ENCODE measurements around the gene MPZL3. TPM values are rescaled to one million over a fixed set of nuclear protein-coding genes. Genes with fewer than 3 reads are reported as not detected.
"Not testable (repeated sequence)": the region's sequence is repeated elsewhere in the genome, so short reads cannot be mapped to it uniquely, and the experiment has no call there.

The MPZL3 gene
- total and polyA plus RNA-seq, 2 donors: 3.9 to 7.0 TPM

DNA sequence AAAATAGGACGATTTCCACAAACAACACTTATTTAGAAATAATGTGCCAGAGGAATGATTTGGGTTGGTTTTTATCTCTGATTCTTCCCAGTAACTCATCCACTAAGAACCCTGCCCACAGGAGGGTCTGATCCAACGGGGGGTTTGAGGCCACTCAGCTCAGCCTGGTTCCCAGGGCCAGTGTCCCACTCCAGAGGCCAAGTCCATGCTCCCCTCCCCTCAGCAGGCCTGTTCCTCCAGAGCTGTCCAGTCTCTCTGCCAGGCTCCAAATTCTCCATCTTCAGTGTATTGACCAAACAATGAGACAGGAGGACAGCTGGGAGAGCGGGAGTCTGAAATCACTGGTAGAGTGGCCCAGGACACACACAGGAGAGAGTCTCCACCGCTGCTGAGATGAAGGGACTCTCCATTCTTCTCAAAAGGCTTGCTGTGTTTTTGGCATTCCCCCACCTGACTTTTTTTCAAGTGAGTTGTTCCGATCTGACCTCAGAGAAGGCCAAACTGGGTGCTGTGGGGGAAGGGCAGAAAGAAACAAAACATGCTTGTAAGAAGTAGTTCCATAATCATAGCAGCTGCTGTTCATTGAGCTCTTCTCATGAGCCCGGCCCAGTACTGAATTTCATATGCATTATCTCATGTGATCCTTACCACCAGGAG is 58.1 kb downstream of the MPZL3 start:
- no peak for DNase-seq (ENCODE audit: low read depth in 6 of 9, low spot score in 9 of 9)
- H3K4me1 ChIP-seq (ENCODE audit: control insufficient read depth in 2 of 2, insufficient read depth in 2 of 2, low read length in 2 of 2): peaks cover 5 to 8% of the 10 kb centered on the region in 2 donors
- H3K4me3 ChIP-seq (ENCODE audit: low read length in 2 of 2): no peak overlapping the region
- WGBS: 94% methylated on average over 6 of the region's 6 CpGs
- peaks cover 5 to 18% of the 10 kb centered on the region in 2 donors for H3K36me3 ChIP-seq (ENCODE audit: control insufficient read depth in 2 of 2, insufficient read depth in 2 of 2, low read length in 1 of 2)
- no peaks in the 10 kb centered on the region for H3K9me3 ChIP-seq (ENCODE audit: control insufficient read depth in 2 of 2, insufficient read depth in 1 of 2, low read length in 1 of 2)
- no peak overlapping the region for H3K27ac ChIP-seq (ENCODE audit: low read depth in 1 of 2, low read length in 1 of 2)
- H3K27me3 ChIP-seq (ENCODE audit: control insufficient read depth in 2 of 2, insufficient read depth in 1 of 2, low read length in 1 of 2): no peaks in the 10 kb centered on the region

GRCh38 chr11:118192817-118193216 is 59.3 kb downstream of the MPZL3 start:
- H3K4me1 ChIP-seq (ENCODE audit: control insufficient read depth in 2 of 2, insufficient read depth in 2 of 2, low read length in 2 of 2); DNase-seq (ENCODE audit: low read depth in 6 of 9, low spot score in 9 of 9); H3K27ac ChIP-seq (ENCODE audit: low read depth in 1 of 2, low read length in 1 of 2); H3K4me3 ChIP-seq (ENCODE audit: low read length in 2 of 2); H3K9me3 ChIP-seq (ENCODE audit: control insufficient read depth in 2 of 2, insufficient read depth in 1 of 2, low read length in 1 of 2); H3K27me3 ChIP-seq (ENCODE audit: control insufficient read depth in 2 of 2, insufficient read depth in 1 of 2, low read length in 1 of 2): not testable (repeated sequence)
- WGBS: 95% methylated on average over 5 of the region's 5 CpGs
- H3K36me3 ChIP-seq (ENCODE audit: control insufficient read depth in 2 of 2, insufficient read depth in 2 of 2, low read length in 1 of 2): peaks cover 5 to 15% of the 10 kb centered on the region in 2 donors

- H3K4me3 ChIP-seq (ENCODE audit: low read length in 2 of 2); H3K27ac ChIP-seq (ENCODE audit: low read depth in 1 of 2, low read length in 1 of 2); DNase-seq (ENCODE audit: low read depth in 6 of 9, low spot score in 9 of 9); H3K4me1 ChIP-seq (ENCODE audit: control insufficient read depth in 2 of 2, insufficient read depth in 2 of 2, low read length in 2 of 2); H3K27me3 ChIP-seq (ENCODE audit: control insufficient read depth in 2 of 2, insufficient read depth in 1 of 2, low read length in 1 of 2); H3K9me3 ChIP-seq (ENCODE audit: control insufficient read depth in 2 of 2, insufficient read depth in 1 of 2, low read length in 1 of 2): not testable (repeated sequence)
- 75% methylated on average over 2 of the region's 2 CpGs for whole genome bisulfite sequencing
- peaks cover 5 to 11% of the 10 kb centered on the region in 2 donors for H3K36me3 ChIP-seq (ENCODE audit: control insufficient read depth in 2 of 2, insufficient read depth in 2 of 2, low read length in 1 of 2)
These were observed 61.1 kb downstream of the MPZL3 start for GRCh38 chr11:118190942-118191506.

- Histone ChIP-seq H3K27ac (ENCODE audit: low read depth in 1 of 2, low read length in 1 of 2) (no peak overlapping the region), H3K36me3 (ENCODE audit: control insufficient read depth in 2 of 2, insufficient read depth in 2 of 2, low read length in 1 of 2) (no peaks in the 10 kb centered on the region)
- WGBS: 88% methylated on average over 6 of the region's 6 CpGs
These were observed 65.6 kb downstream of the MPZL3 start for GRCh38 chr11:118186346-118187107.

DNA sequence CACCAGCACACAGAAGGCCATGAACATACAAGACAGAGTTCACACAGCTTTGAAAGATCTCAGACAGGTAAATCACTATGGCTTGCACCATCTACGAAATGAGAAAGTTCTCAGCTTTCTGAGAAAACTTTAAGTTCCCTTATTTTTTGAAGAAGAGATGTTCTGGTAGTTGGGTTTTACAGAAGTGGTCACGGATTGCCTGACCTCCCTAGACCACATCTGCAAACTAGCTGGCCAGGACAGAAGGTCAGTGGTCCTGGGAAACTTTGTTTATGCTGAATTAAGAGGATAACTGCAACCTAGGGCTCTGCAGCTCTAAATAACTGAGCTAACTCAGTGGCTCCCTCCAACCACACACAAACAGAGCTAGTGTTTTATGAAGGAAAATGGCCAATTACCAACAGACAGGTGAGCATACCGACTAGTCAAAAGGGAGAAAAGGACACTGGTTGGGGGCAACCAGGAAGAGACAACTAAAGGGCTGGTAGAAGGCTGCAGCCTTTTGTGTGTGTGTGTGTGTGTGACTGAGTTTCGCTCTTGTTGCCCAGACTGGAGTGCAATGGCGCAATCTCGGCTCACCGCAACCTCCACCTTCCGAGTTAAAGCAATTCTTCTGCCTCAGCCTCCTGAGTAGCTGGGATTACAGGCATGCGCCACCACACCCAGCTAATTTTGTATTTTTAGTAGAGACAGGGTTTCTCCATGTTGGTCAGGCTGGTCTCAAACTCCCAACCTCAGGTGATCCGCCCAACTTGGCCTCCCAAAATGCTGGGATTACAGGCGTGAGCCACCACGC is 67.2 kb downstream of the MPZL3 start:
- peaks cover 0 to 4% of the 10 kb centered on the region in 2 donors for H3K27me3 ChIP-seq (ENCODE audit: control insufficient read depth in 2 of 2, insufficient read depth in 1 of 2, low read length in 1 of 2)
- WGBS: 97% methylated on average over 12 of the region's 12 CpGs
- no peak overlapping the region for H3K27ac ChIP-seq (ENCODE audit: low read depth in 1 of 2, low read length in 1 of 2)
- H3K4me3 ChIP-seq (ENCODE audit: low read length in 2 of 2): no peak overlapping the region
- no peak for DNase-seq (ENCODE audit: low read depth in 6 of 9, low spot score in 9 of 9)
- no peaks in the 10 kb centered on the region for H3K36me3 ChIP-seq (ENCODE audit: control insufficient read depth in 2 of 2, insufficient read depth in 2 of 2, low read length in 1 of 2)
- H3K9me3 ChIP-seq (ENCODE audit: control insufficient read depth in 2 of 2, insufficient read depth in 1 of 2, low read length in 1 of 2): no peaks in the 10 kb centered on the region
- peaks cover 5 to 9% of the 10 kb centered on the region in 2 donors for H3K4me1 ChIP-seq (ENCODE audit: control insufficient read depth in 2 of 2, insufficient read depth in 2 of 2, low read length in 2 of 2)

More at GRCh38 chr11:118186346-118187107, 65.6 kb downstream of the MPZL3 start:
- H3K4me1 ChIP-seq (ENCODE audit: control insufficient read depth in 2 of 2, insufficient read depth in 2 of 2, low read length in 2 of 2): no peaks in the 10 kb centered on the region
- H3K4me3 ChIP-seq (ENCODE audit: low read length in 2 of 2): no peak overlapping the region
- H3K27me3 ChIP-seq (ENCODE audit: control insufficient read depth in 2 of 2, insufficient read depth in 1 of 2, low read length in 1 of 2): peaks cover 0 to 4% of the 10 kb centered on the region in 2 donors
- no peaks in the 10 kb centered on the region for H3K9me3 ChIP-seq (ENCODE audit: control insufficient read depth in 2 of 2, insufficient read depth in 1 of 2, low read length in 1 of 2)
- DNase-seq (ENCODE audit: low read depth in 6 of 9, low spot score in 9 of 9): no peak

- not testable (repeated sequence) for H3K27me3 ChIP-seq (ENCODE audit: control insufficient read depth in 2 of 2, insufficient read depth in 1 of 2, low read length in 1 of 2); H3K9me3 ChIP-seq (ENCODE audit: control insufficient read depth in 2 of 2, insufficient read depth in 1 of 2, low read length in 1 of 2); DNase-seq (ENCODE audit: low read depth in 6 of 9, low spot score in 9 of 9); H3K36me3 ChIP-seq (ENCODE audit: control insufficient read depth in 2 of 2, insufficient read depth in 2 of 2, low read length in 1 of 2); H3K4me3 ChIP-seq (ENCODE audit: low read length in 2 of 2); H3K27ac ChIP-seq (ENCODE audit: low read depth in 1 of 2, low read length in 1 of 2)
- WGBS: 97% methylated on average over 5 of the region's 5 CpGs
- peaks cover 5 to 13% of the 10 kb centered on the region in 2 donors for H3K4me1 ChIP-seq (ENCODE audit: control insufficient read depth in 2 of 2, insufficient read depth in 2 of 2, low read length in 2 of 2)
These were observed 68.5 kb downstream of the MPZL3 start for GRCh38 chr11:118183691-118184090.

DNA sequence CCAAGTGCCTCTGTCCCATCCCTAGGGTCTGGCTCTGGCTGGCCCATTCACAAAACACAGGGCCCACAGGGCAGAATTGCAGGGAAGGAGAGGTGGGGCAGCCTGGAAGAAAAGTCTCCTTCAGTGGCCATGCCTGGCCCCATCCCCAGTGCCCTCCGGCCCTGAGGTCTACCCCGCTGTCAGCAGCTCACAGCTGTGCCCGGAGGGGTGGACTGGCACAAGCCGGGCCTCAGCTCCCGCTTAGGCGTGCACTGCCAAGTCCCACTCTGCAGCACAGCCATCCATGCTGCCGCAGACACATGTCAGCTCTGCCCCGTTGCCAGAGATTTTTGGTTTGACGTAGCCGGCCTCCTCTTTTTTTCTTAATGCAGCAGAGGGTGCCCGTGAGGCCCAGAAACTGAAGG is 71.9 kb downstream of the MPZL3 start:
- peaks cover 5 to 27% of the 10 kb centered on the region in 2 donors for H3K4me1 ChIP-seq (ENCODE audit: control insufficient read depth in 2 of 2, insufficient read depth in 2 of 2, low read length in 2 of 2)
- no peaks in the 10 kb centered on the region for H3K9me3 ChIP-seq (ENCODE audit: control insufficient read depth in 2 of 2, insufficient read depth in 1 of 2, low read length in 1 of 2)
- no peaks in the 10 kb centered on the region for H3K36me3 ChIP-seq (ENCODE audit: control insufficient read depth in 2 of 2, insufficient read depth in 2 of 2, low read length in 1 of 2)
- H3K27me3 ChIP-seq (ENCODE audit: control insufficient read depth in 2 of 2, insufficient read depth in 1 of 2, low read length in 1 of 2): no peaks in the 10 kb centered on the region
- DNase-seq (ENCODE audit: low read depth in 6 of 9, low spot score in 9 of 9): peak in 7 of 9 donors; percentile 40 to 88 (median 56)
- WGBS: 21% methylated on average over 11 of the region's 11 CpGs
- H3K4me3 ChIP-seq (ENCODE audit: low read length in 2 of 2): no peak overlapping the region
- peak overlapping the region in 1 of 2 donors; percentile 12 for H3K27ac ChIP-seq (ENCODE audit: low read depth in 1 of 2, low read length in 1 of 2)

DNA sequence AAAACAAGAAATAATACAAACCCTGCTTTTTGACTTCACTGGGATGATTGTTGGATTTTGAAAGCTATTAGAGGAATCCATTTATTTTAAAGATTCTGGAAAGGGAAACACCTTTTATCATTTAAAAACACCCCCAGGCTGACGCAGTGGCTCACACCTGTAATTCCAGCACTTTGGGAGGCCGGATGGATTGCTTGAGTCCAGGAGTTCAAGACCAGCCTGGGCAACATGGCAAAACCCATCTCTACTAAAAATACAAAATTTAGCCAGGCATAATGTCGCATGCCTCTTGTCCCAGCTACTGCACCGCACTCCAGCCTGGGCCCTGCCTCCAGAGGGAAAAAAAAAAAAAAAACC is 75.4 kb downstream of the MPZL3 start:
- Histone ChIP-seq H3K27ac (ENCODE audit: low read depth in 1 of 2, low read length in 1 of 2) (no peak overlapping the region), H3K9me3 (ENCODE audit: control insufficient read depth in 2 of 2, insufficient read depth in 1 of 2, low read length in 1 of 2) (no peaks in the 10 kb centered on the region), H3K4me3 (ENCODE audit: low read length in 2 of 2) (no peak overlapping the region), H3K27me3 (ENCODE audit: control insufficient read depth in 2 of 2, insufficient read depth in 1 of 2, low read length in 1 of 2) (no peaks in the 10 kb centered on the region), H3K4me1 (ENCODE audit: control insufficient read depth in 2 of 2, insufficient read depth in 2 of 2, low read length in 2 of 2) (peaks cover 6 to 29% of the 10 kb centered on the region in 2 donors), H3K36me3 (ENCODE audit: control insufficient read depth in 2 of 2, insufficient read depth in 2 of 2, low read length in 1 of 2) (no peaks in the 10 kb centered on the region)
- WGBS: 98% methylated on average over 4 of the region's 4 CpGs
- DNase-seq (ENCODE audit: low read depth in 6 of 9, low spot score in 9 of 9): no peak
